ENCODE measurements around the gene CEP85.

Gene CEP85

GRCh38 chr1:26283871-26284596 is 50.0 kb downstream of the CEP85 start:
- Histone ChIP-seq H3K4me3 (IDR thresholded peaks at IDR 0.05; ENCODE audit: insufficient read depth, low read depth, low read length) (no peak overlapping the region), H3K4me2 (no peak overlapping the region), H2AFZ (ENCODE audit: low read depth) (no peak overlapping the region), H3K79me2 (ENCODE audit: insufficient read depth, low read depth) (no peaks in the 10 kb centered on the region; the same call in 1 of the 2 replicates), H3K36me3 (ENCODE audit: insufficient read depth) (no peaks in the 10 kb centered on the region), H4K20me1 (ENCODE audit: insufficient read depth) (no peaks in the 10 kb centered on the region), H3K9ac (no peak overlapping the region), H3K27ac (no peak overlapping the region), H3K27me3 (ENCODE audit: insufficient read depth, low read depth) (no peaks in the 10 kb centered on the region), H3K4me1 (ENCODE audit: low read depth, poor library complexity, severe bottlenecking) (peaks cover 6% of the 10 kb centered on the region)
- TF ChIP-seq, protein P1, sequence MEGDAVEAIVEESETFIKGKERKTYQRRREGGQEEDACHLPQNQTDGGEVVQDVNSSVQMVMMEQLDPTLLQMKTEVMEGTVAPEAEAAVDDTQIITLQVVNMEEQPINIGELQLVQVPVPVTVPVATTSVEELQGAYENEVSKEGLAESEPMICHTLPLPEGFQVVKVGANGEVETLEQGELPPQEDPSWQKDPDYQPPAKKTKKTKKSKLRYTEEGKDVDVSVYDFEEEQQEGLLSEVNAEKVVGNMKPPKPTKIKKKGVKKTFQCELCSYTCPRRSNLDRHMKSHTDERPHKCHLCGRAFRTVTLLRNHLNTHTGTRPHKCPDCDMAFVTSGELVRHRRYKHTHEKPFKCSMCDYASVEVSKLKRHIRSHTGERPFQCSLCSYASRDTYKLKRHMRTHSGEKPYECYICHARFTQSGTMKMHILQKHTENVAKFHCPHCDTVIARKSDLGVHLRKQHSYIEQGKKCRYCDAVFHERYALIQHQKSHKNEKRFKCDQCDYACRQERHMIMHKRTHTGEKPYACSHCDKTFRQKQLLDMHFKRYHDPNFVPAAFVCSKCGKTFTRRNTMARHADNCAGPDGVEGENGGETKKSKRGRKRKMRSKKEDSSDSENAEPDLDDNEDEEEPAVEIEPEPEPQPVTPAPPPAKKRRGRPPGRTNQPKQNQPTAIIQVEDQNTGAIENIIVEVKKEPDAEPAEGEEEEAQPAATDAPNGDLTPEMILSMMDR (conservative IDR thresholded peaks at IDR 0.05; ENCODE audit: low read depth, low read length), result no peak

DNA sequence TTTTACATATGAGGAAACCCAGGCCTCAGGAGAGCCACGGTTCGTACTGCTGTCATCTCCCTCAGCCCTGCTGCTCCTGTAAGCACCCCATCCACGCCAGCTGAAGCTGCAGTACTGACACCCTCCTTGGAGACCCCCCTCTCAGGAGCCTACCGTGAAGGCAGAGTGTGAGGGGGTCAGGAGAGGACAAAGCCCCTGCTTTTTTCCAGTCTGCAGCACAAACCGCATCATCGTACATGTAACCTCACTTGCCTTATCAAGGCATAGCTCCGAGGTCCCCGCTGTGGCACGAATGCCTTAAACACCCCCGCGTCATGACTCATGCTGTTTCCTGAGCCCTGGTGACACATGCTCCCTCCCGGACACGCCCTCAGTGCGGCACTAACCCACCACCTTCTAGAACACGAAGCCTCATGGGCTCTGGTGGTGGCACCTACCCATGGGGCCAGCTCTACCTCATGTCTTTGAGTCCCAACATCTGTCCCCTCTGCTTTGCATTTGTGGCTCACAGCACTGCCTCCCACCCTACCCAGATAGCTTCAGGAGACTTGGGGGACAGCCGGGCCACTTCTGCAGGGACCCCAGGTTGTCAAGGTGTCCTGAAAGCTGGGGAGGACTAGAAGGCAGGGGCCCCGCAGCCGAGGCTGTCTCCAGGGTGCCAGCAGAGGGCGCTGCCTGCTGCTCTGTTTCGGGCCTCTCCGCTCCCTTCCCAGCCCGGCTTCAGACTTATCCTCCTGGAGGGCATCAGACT is 50.8 kb downstream of the CEP85 start:
- H2AFZ ChIP-seq (ENCODE audit: low read depth), result no peak overlapping the region
- H3K36me3 ChIP-seq (ENCODE audit: insufficient read depth), result no peaks in the 10 kb centered on the region
- H3K27me3 ChIP-seq (ENCODE audit: insufficient read depth, low read depth), result no peaks in the 10 kb centered on the region
- no peak overlapping the region for H3K9ac ChIP-seq
- H3K27ac ChIP-seq, result no peak overlapping the region
- no peak overlapping the region for H3K4me3 ChIP-seq (IDR thresholded peaks at IDR 0.05; ENCODE audit: insufficient read depth, low read depth, low read length)
- TF ChIP-seq, protein P1 (conservative IDR thresholded peaks at IDR 0.05; ENCODE audit: low read depth, low read length), result peak; percentile 83
- H4K20me1 ChIP-seq (ENCODE audit: insufficient read depth), result no peaks in the 10 kb centered on the region
- H3K4me2 ChIP-seq, result no peak overlapping the region
- no peaks in the 10 kb centered on the region for H3K4me1 ChIP-seq (ENCODE audit: low read depth, poor library complexity, severe bottlenecking)
- H3K79me2 ChIP-seq (ENCODE audit: insufficient read depth, low read depth), result no peaks in the 10 kb centered on the region; the same call in 1 of the 2 replicates

GRCh38 chr1:26285366-26286063 is 51.5 kb downstream of the CEP85 start:
- H3K9ac ChIP-seq, result no peak overlapping the region
- no peaks in the 10 kb centered on the region for H3K27me3 ChIP-seq (ENCODE audit: insufficient read depth, low read depth)
- no peaks in the 10 kb centered on the region for H3K36me3 ChIP-seq (ENCODE audit: insufficient read depth)
- no peaks in the 10 kb centered on the region for H3K4me1 ChIP-seq (ENCODE audit: low read depth, poor library complexity, severe bottlenecking)
- H2AFZ ChIP-seq (ENCODE audit: low read depth), result no peak overlapping the region
- H3K79me2 ChIP-seq (ENCODE audit: insufficient read depth, low read depth), result no peaks in the 10 kb centered on the region; the same call in 1 of the 2 replicates
- H3K4me2 ChIP-seq, result no peak overlapping the region
- H3K27ac ChIP-seq, result no peak overlapping the region
- TF ChIP-seq, protein P1 (conservative IDR thresholded peaks at IDR 0.05; ENCODE audit: low read depth, low read length), result peak; percentile 13; the same call in 1 of the 2 replicates
- H4K20me1 ChIP-seq (ENCODE audit: insufficient read depth), result no peaks in the 10 kb centered on the region
- no peak overlapping the region for H3K4me3 ChIP-seq (IDR thresholded peaks at IDR 0.05; ENCODE audit: insufficient read depth, low read depth, low read length)

GRCh38 chr1:26286064-26286416 is 52.0 kb downstream of the CEP85 start:
- H3K4me3 ChIP-seq (IDR thresholded peaks at IDR 0.05; ENCODE audit: insufficient read depth, low read depth, low read length), result no peak overlapping the region
- H3K27me3 ChIP-seq (ENCODE audit: insufficient read depth, low read depth), result no peaks in the 10 kb centered on the region
- H2AFZ ChIP-seq (ENCODE audit: low read depth), result no peak overlapping the region
- no peak overlapping the region for H3K4me2 ChIP-seq
- TF ChIP-seq, protein P1 (conservative IDR thresholded peaks at IDR 0.05; ENCODE audit: low read depth, low read length), result peak; percentile 33; the same call in 1 of the 2 replicates
- H4K20me1 ChIP-seq (ENCODE audit: insufficient read depth), result no peaks in the 10 kb centered on the region
- H3K4me1 ChIP-seq (ENCODE audit: low read depth, poor library complexity, severe bottlenecking), result no peaks in the 10 kb centered on the region
- H3K27ac ChIP-seq, result no peak overlapping the region
- H3K36me3 ChIP-seq (ENCODE audit: insufficient read depth), result no peaks in the 10 kb centered on the region
- H3K9ac ChIP-seq, result no peak overlapping the region
- H3K79me2 ChIP-seq (ENCODE audit: insufficient read depth, low read depth), result no peaks in the 10 kb centered on the region; the same call in 1 of the 2 replicates

All from KMS-11 (cell line).